GM12878 (cell line): ENCODE measurements around the gene MYBPC2. TPM values are rescaled to one million over a fixed set of nuclear protein-coding genes. Genes with fewer than 3 reads are reported as not detected.

Experiments
- BHLHE40 ChIP-seq, 2 experiments: fragments of 450-650 bp in 1 of 2; IDR thresholded peaks; 2 replicates each; pipeline ENCODE4 v1.6.1; 2011 to 2017; ENCODE audit warnings: low read depth in 2 of 2, borderline replicate concordance in 1 of 2, improper control_type of control experiment in 1 of 2, low read length in 1 of 2, mild to moderate bottlenecking in 1 of 2
- DPF2 ChIP-seq: fragments of 450-650 bp; IDR thresholded peaks from 2 replicates; pipeline ENCODE4 v1.6.1; 2017; ENCODE audit warnings: mild to moderate bottlenecking
- EGR1 ChIP-seq, 2 experiments: IDR thresholded peaks; 1 replicate in 1 of 2; 2 replicates in 1 of 2; pipeline ENCODE4 v1.6.1; 2011 to 2012; ENCODE audit warnings: low read depth in 2 of 2, low read length in 2 of 2, borderline replicate concordance in 1 of 2, mild to moderate bottlenecking in 1 of 2, moderate library complexity in 1 of 2
- ETV6 ChIP-seq, 2 experiments: fragments of 450-650 bp in 1 of 2; IDR thresholded peaks in 1 of 2; conservative IDR thresholded peaks in 1 of 2; 2 replicates each; pipeline ENCODE4 v1.6.1; 2014; ENCODE audit warnings: antibody characterized with exemption in 1 of 2, borderline replicate concordance in 1 of 2, low read depth in 1 of 2, mild to moderate bottlenecking in 1 of 2, moderate library complexity in 1 of 2
- FOXK2 ChIP-seq: fragments of 450-650 bp; IDR thresholded peaks from 2 replicates; pipeline ENCODE4 v1.6.1; 2017; ENCODE audit warnings: mild to moderate bottlenecking, moderate library complexity
- IKZF2 ChIP-seq, 2 experiments: fragments of 450-650 bp; IDR thresholded peaks; 2 replicates each; pipeline ENCODE4 v1.6.1; 2017; ENCODE audit warnings: mild to moderate bottlenecking in 2 of 2, moderate library complexity in 2 of 2
- IRF4 ChIP-seq: IDR thresholded peaks from 2 replicates; pipeline ENCODE4 v1.6.1; 2011; ENCODE audit warnings: low read depth, low read length
- LARP7 ChIP-seq: fragments of 450-650 bp; IDR thresholded peaks from 2 replicates; pipeline ENCODE4 v1.6.1; 2017; ENCODE audit warnings: mild to moderate bottlenecking
- MXI1 ChIP-seq: fragments of 150-350 bp; IDR thresholded peaks from 2 replicates; pipeline ENCODE4 v1.6.1; 2011; ENCODE audit warnings: low read depth, mild to moderate bottlenecking, inconsistent platforms, low read length, improper control_type of control experiment
- POLR2AphosphoS5 ChIP-seq: IDR thresholded peaks from 2 replicates; pipeline ENCODE4 v1.6.1; 2011; ENCODE audit warnings: mild to moderate bottlenecking, low read length, inconsistent platforms
- RB1 ChIP-seq: fragments of 450-650 bp; formaldehyde crosslinking; IDR thresholded peaks from 2 replicates; pipeline ENCODE4 v1.6.1; 2017; ENCODE audit warnings: mild to moderate bottlenecking, borderline replicate concordance
- RUNX3 ChIP-seq: IDR thresholded peaks from 2 replicates; pipeline ENCODE4 v1.6.1; 2012; ENCODE audit warnings: low read length, inconsistent platforms
- SMARCA5 ChIP-seq: fragments of 450-650 bp; IDR thresholded peaks from 2 replicates; pipeline ENCODE4 v1.6.1; 2017; ENCODE audit warnings: mild to moderate bottlenecking
- ZNF217 ChIP-seq: fragments of 450-650 bp; IDR thresholded peaks from 2 replicates; pipeline ENCODE4 v1.6.1; 2017; ENCODE audit warnings: antibody characterized with exemption, mild to moderate bottlenecking
- polyA plus RNA-seq, 11 experiments: library from polyadenylated mRNA; depleted of rRNA in 4 of 11; unstranded in 6 of 11; stranded (reverse) in 5 of 11; fragments of >200 nt; fragmentation: Nextera tagmentation in 4 of 11; fragmentation: Illumina TruSeq in 1 of 11; extraction: Ambion mirVana in 4 of 11; extraction: Trizol in 1 of 11; gene quantifications; 1 replicate in 1 of 11; 2 replicates in 10 of 11; pipeline versions ENCODE4 v1.2.1 to v1.2.3, GENCODE V29; 2011 to 2016; ENCODE audit warnings: inconsistent platforms in 2 of 11, missing spikeins in 2 of 11, low read depth in 1 of 11
- total RNA-seq, 4 experiments: library from RNA; depleted of rRNA in 3 of 4; stranded (reverse); fragments of >200 nt in 3 of 4; fragmentation: Illumina TruSeq in 1 of 4; extraction: Trizol in 1 of 4; gene quantifications; 2 replicates each; pipeline versions ENCODE4 v1.2.1 to v1.2.3, GENCODE V29; 2013 to 2021
- TF ChIP-seq, protein P1 (sequence below): fragments of 150-350 bp; IDR thresholded peaks from 2 replicates; pipeline ENCODE4 v1.6.1; 2014; ENCODE audit warnings: mild to moderate bottlenecking, low read depth, low read length
- TF ChIP-seq, protein P2 (sequence below): IDR thresholded peaks from 2 replicates; pipeline ENCODE4 v1.6.1; 2011; ENCODE audit warnings: low read depth, low read length, improper control_type of control experiment, borderline replicate concordance
- TF ChIP-seq, protein P3 (sequence below): fragments of 150-350 bp; IDR thresholded peaks from 2 replicates; pipeline ENCODE4 v1.6.1; 2016; ENCODE audit warnings: low read depth, low read length
- TF ChIP-seq, protein P4 (sequence below): fragments of 450-650 bp; IDR thresholded peaks from 2 replicates; pipeline ENCODE4 v1.6.1; 2017; ENCODE audit warnings: low read depth, mild to moderate bottlenecking, moderate library complexity

Gene MYBPC2
- total and polyA plus RNA-seq, 10 of the 15 experiments (the other 5 are each of a cell fraction or from before 2014, with no cell fraction given), result 0.09 to 2.6 (median 0.61) TPM

DNA sequence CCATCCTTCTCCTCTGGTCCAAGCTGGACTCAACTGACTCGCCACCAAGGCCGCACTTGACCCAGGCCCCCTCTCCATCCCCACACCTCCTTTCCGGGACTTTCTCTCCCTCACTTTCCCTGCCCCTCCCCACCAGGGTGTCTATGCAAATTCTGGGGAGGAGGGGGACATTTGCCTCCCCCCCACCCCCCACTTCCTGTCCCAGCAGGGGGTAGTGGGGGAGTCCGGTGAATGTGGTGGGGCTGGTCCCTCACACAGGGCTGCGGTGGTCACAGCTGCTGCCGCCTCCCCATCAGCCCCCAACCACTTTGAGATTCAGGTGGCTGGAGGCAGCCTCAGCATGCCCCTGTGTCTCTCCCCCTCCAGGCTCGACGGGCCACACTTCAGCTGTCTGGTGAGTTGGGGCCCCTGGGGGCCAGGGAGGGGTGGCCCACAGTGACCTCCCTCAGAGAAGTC, 13.1 kb upstream of the MYBPC2 start (continued):
- TF ChIP-seq, protein P1, sequence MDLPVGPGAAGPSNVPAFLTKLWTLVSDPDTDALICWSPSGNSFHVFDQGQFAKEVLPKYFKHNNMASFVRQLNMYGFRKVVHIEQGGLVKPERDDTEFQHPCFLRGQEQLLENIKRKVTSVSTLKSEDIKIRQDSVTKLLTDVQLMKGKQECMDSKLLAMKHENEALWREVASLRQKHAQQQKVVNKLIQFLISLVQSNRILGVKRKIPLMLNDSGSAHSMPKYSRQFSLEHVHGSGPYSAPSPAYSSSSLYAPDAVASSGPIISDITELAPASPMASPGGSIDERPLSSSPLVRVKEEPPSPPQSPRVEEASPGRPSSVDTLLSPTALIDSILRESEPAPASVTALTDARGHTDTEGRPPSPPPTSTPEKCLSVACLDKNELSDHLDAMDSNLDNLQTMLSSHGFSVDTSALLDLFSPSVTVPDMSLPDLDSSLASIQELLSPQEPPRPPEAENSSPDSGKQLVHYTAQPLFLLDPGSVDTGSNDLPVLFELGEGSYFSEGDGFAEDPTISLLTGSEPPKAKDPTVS, result no peak
- TF ChIP-seq POLR2AphosphoS5, result 0 out of 2 replicates have a peak, but pooled peaks have one; percentile 49
- peak; percentile 63; the same call in 1 of the 2 replicates for TF ChIP-seq SMARCA5
- TF ChIP-seq FOXK2, result no peak
- peak; percentile 88 for TF ChIP-seq RUNX3
- TF ChIP-seq IKZF2 (IDR thresholded peaks at IDR 0.05), result peak; percentile 32 to 58; a peak in 1 of 4 replicates
- TF ChIP-seq, protein P2, sequence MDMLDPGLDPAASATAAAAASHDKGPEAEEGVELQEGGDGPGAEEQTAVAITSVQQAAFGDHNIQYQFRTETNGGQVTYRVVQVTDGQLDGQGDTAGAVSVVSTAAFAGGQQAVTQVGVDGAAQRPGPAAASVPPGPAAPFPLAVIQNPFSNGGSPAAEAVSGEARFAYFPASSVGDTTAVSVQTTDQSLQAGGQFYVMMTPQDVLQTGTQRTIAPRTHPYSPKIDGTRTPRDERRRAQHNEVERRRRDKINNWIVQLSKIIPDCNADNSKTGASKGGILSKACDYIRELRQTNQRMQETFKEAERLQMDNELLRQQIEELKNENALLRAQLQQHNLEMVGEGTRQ, result no peak
- TF ChIP-seq EGR1 (IDR thresholded peaks at IDR 0.05; ENCODE audit: borderline replicate concordance in 1 of 2, low read depth in 2 of 2, low read length in 2 of 2), result peak in 1 of 2 experiments; percentile 73; a peak in 2 of 3 replicates
- TF ChIP-seq, protein P3, sequence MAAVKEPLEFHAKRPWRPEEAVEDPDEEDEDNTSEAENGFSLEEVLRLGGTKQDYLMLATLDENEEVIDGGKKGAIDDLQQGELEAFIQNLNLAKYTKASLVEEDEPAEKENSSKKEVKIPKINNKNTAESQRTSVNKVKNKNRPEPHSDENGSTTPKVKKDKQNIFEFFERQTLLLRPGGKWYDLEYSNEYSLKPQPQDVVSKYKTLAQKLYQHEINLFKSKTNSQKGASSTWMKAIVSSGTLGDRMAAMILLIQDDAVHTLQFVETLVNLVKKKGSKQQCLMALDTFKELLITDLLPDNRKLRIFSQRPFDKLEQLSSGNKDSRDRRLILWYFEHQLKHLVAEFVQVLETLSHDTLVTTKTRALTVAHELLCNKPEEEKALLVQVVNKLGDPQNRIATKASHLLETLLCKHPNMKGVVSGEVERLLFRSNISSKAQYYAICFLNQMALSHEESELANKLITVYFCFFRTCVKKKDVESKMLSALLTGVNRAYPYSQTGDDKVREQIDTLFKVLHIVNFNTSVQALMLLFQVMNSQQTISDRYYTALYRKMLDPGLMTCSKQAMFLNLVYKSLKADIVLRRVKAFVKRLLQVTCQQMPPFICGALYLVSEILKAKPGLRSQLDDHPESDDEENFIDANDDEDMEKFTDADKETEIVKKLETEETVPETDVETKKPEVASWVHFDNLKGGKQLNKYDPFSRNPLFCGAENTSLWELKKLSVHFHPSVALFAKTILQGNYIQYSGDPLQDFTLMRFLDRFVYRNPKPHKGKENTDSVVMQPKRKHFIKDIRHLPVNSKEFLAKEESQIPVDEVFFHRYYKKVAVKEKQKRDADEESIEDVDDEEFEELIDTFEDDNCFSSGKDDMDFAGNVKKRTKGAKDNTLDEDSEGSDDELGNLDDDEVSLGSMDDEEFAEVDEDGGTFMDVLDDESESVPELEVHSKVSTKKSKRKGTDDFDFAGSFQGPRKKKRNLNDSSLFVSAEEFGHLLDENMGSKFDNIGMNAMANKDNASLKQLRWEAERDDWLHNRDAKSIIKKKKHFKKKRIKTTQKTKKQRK, result no peak
- TF ChIP-seq MXI1, result 0 out of 2 replicates have a peak, but pooled peaks have one; percentile 32
- no peak for TF ChIP-seq IRF4
- peak; percentile 47 to 67; a peak in 3 of 4 replicates for TF ChIP-seq BHLHE40 (IDR thresholded peaks at IDR 0.05; ENCODE audit: borderline replicate concordance in 1 of 2, low read depth in 2 of 2, low read length in 1 of 2)
- peak; percentile 52; the same call in 1 of the 2 replicates for TF ChIP-seq ZNF217
- peak; percentile 58; the same call in 1 of the 2 replicates for TF ChIP-seq LARP7
- TF ChIP-seq, protein P4, sequence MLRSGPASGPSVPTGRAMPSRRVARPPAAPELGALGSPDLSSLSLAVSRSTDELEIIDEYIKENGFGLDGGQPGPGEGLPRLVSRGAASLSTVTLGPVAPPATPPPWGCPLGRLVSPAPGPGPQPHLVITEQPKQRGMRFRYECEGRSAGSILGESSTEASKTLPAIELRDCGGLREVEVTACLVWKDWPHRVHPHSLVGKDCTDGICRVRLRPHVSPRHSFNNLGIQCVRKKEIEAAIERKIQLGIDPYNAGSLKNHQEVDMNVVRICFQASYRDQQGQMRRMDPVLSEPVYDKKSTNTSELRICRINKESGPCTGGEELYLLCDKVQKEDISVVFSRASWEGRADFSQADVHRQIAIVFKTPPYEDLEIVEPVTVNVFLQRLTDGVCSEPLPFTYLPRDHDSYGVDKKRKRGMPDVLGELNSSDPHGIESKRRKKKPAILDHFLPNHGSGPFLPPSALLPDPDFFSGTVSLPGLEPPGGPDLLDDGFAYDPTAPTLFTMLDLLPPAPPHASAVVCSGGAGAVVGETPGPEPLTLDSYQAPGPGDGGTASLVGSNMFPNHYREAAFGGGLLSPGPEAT, result peak; percentile 20; the same call in 1 of the 2 replicates
- TF ChIP-seq ETV6 (conservative IDR thresholded peaks at IDR 0.05 in 1 of 2, IDR thresholded peaks at IDR 0.05 in 1 of 2; ENCODE audit: borderline replicate concordance in 1 of 2, low read depth in 1 of 2), result no peak
- TF ChIP-seq DPF2, result peak; percentile 73
- no peak for TF ChIP-seq RB1
